ENCODE data around the gene GAS2.

GRCh38 chr11:22763166-22763565, 96.8 kb downstream of the GAS2 start:
- TF ChIP-seq TAF1 (IDR thresholded peaks at IDR 0.05; ENCODE audit: borderline replicate concordance, insufficient read depth, low read length) = no peak
- no peak for TF ChIP-seq POLR2AphosphoS5 (IDR thresholded peaks at IDR 0.05; ENCODE audit: low read depth, low read length)
- TF ChIP-seq, protein P1, sequence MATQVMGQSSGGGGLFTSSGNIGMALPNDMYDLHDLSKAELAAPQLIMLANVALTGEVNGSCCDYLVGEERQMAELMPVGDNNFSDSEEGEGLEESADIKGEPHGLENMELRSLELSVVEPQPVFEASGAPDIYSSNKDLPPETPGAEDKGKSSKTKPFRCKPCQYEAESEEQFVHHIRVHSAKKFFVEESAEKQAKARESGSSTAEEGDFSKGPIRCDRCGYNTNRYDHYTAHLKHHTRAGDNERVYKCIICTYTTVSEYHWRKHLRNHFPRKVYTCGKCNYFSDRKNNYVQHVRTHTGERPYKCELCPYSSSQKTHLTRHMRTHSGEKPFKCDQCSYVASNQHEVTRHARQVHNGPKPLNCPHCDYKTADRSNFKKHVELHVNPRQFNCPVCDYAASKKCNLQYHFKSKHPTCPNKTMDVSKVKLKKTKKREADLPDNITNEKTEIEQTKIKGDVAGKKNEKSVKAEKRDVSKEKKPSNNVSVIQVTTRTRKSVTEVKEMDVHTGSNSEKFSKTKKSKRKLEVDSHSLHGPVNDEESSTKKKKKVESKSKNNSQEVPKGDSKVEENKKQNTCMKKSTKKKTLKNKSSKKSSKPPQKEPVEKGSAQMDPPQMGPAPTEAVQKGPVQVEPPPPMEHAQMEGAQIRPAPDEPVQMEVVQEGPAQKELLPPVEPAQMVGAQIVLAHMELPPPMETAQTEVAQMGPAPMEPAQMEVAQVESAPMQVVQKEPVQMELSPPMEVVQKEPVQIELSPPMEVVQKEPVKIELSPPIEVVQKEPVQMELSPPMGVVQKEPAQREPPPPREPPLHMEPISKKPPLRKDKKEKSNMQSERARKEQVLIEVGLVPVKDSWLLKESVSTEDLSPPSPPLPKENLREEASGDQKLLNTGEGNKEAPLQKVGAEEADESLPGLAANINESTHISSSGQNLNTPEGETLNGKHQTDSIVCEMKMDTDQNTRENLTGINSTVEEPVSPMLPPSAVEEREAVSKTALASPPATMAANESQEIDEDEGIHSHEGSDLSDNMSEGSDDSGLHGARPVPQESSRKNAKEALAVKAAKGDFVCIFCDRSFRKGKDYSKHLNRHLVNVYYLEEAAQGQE (IDR thresholded peaks at IDR 0.05; ENCODE audit: insufficient read depth in 1 of 2, low read depth in 2 of 2, low read length in 2 of 2) = no peak

Measured in PFSK-1 (cell line).